ENCODE data around the gene TM7SF2.

Gene TM7SF2

GRCh38 chr11:65090628-65091027, 21.0 kb upstream of the TM7SF2 start:
- DNase-seq (ENCODE audit: low spot score), result no peak

DNA sequence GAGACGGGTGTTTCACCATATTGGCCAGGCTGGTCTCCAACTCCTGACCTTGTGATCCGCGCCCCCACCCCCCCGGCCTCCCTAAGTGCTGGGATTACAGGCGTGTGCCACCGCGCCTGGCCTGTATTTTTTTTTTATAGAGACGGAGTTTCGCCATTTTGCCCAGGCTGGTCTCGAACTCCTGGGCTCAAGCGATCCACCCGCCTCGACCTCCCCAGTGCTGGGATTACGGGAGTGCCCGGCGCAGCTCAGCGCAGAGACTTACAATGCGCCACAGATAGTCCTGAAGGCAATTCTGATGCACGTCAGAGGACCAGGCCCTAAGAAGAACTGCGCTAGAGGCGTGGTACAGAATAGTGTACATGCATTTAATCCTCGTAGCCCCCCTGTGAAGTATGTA, 16.2 kb upstream of the TM7SF2 start:
- DNase-seq (ENCODE audit: low spot score), result no peak

DNA sequence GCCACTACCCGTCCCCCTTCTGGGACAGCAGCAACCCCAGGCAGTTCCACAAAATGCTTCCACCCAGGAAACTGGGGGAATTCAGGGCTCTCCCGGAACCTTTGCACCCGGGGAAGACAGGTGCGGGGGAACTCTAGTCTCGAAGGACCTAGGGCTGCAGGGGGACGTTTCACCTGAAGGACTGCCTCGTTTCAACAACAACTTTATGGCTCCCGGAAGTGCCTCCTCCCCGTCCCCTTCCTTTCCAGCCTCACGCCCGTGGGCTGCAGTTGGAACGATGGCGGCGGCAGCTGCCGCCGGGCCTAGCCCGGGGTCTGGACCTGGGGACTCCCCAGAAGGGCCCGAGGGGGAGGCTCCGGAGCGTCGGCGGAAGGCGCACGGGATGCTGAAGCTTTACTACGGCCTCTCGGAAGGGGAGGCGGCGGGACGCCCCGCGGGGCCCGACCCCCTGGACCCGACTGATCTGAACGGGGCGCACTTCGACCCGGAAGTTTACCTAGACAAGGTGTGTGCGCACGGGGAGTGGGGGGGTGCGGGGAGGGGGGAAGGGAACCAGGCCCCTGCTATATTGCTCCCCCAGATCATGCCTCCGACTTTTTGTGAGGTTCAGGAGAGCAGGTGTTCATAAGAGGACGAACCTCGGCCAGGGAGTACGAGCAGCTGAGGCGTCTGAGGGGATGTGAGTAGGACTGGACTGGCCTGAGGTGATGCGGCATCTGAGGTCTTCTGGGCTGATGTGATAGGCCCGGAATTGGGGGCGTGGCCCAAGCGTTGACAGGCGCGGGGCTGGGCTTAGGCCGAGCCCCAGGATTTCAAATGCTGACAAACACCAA, 15.5 kb upstream of the TM7SF2 start, which contains the start of gene VPS51:
Gene VPS51, plus strand, starts transcription at position 241 of the 833 bp plus-strand sequence. Its CDS starts 37 bp downstream, at position 278.
- DNase-seq (ENCODE audit: low spot score), result peak; percentile 92

DNA sequence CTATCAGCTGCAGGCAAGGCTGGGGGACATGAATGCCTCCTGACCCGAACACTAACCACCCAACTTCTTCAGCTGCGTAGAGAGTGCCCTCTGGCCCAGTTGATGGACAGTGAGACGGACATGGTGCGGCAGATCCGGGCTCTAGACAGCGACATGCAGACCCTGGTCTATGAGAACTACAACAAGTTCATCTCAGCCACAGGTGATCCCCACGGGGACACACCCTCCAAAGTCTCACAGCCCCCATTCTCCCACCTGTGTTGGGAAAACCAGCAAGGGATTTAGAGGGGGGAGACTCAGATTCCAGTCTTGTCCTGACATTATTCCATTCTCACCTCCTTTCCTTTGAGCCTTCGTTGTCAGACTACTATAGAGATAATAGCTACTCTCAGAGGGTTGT, 14.7 kb upstream of the TM7SF2 start:
- no peak for DNase-seq (ENCODE audit: low spot score)

- DNase-seq (ENCODE audit: low spot score), result no peak
Observed at GRCh38 chr11:65100674-65101350, 10.9 kb upstream of the TM7SF2 start.

- DNase-seq (ENCODE audit: low spot score), result no peak
Observed at GRCh38 chr11:65102142-65103095, 9.3 kb upstream of the TM7SF2 start.

DNA sequence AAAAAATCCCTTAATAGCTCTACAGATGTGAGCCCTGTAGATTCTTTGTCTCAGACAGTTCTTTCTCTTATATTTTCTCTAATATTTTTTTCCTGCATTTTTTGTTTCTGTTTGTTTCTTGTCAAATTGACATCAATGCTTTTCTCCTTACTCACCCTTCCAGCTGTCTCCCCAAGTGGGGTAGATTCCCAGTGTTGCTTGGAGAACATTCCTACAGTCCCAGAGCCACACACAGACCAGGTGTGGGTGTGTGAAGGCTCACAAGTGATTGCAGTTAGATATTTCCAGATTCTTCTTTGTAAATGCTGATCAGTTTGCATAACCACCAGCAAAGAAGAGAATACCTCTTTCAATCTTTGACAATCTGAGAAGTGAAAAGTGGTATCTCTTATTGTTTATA, 8.2 kb upstream of the TM7SF2 start:
- DNase-seq (ENCODE audit: low spot score), result no peak

DNA sequence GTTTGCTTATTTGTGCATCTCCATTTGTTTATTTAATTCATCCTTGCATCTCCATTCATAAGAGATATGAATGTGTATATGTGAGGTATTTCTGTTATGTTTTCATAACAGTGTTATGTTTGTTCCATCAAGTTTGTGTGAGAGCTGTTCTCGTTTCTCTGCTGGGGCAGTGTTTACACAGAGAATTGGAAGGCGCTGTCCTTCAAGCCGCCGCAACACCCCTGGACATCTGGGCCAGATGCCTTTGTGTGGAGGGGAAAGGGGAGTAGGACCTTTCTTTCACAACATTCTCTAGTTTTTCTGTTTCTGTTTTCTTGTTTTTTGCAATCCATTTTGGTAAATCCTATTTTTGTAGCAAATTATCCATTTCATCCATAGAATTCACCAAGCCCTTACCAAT, 7.0 kb upstream of the TM7SF2 start:
- DNase-seq (ENCODE audit: low spot score), result no peak

DNA sequence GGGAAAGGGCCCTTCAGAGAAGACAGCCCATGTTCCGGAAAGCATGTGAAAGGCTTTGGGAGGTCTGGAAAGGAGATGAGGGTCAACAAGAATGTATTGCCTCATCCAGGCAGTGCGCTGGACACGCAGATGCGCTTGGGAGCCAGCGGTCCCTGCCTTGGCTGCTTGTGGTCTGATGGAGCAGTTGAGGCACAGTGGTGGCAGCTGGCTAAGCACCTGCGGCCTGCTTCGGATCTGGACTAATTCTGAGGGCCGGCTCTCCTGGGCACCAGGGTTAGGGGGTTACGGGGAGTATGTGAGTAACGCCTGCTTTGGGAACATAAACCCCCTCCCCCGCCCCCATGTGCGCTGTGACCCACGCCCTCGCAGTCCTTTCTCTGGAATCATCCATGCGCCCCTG, 4.6 kb upstream of the TM7SF2 start:
- no peak for DNase-seq (ENCODE audit: low spot score)

- DNase-seq (ENCODE audit: low spot score), result no peak
Observed at GRCh38 chr11:65107751-65108468, 3.8 kb upstream of the TM7SF2 start.

- DNase-seq (ENCODE audit: low spot score), result no peak
Observed at GRCh38 chr11:65108469-65109123, 3.1 kb upstream of the TM7SF2 start.

- DNase-seq (ENCODE audit: low spot score), result no peak
Observed at GRCh38 chr11:65109231-65110198, 2.2 kb upstream of the TM7SF2 start.

- peak; percentile 91 for DNase-seq (ENCODE audit: low spot score)
Observed at GRCh38 chr11:65110354-65110861, 1.3 kb upstream of the TM7SF2 start.

- no peak for DNase-seq (ENCODE audit: low spot score)
Observed at GRCh38 chr11:65111159-65111743, 421 bp upstream of the TM7SF2 start.

DNA sequence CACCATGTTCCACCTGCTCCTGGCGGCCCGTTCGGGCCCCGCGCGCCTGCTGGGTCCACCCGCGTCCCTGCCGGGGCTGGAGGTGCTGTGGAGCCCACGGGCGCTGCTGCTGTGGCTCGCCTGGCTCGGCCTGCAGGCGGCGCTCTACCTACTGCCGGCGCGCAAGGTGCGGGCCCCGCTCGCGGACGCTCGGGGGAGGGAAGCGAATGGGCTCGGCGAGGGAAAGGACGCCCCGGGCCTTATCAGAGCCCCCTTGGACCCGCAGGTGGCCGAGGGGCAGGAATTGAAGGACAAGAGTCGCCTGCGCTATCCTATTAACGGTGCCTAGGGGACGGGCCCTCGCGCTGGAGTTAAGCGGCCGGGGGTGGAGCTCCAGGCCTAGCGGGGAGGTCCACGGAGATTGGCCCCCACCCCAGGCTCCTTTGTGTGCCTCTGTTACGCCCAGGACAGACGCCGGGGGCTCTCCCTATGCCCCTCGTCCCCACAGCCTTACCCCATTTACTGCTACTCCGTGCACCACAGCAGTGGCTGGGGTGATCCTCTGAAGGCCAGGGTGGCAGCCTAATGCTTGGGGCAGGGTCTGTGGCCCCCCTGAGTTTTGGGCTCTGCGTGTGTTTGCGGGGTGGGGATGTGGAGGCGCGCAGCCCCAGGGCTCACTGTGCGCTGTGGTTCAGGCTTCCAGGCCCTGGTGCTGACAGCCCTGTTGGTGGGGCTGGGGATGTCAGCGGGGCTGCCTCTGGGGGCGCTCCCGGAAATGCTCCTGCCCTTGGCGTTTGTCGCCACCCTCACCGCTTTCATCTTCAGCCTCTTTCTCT, 1.1 kb downstream of the TM7SF2 start:
- no peak for DNase-seq (ENCODE audit: low spot score)

- DNase-seq (ENCODE audit: low spot score), result no peak
Observed at GRCh38 chr11:65113361-65113756, 1.7 kb downstream of the TM7SF2 start.

- no peak for DNase-seq (ENCODE audit: low spot score)
Observed at GRCh38 chr11:65113839-65114238, 2.2 kb downstream of the TM7SF2 start.

GRCh38 chr11:65114538-65115171, 3.0 kb downstream of the TM7SF2 start:
- no peak for DNase-seq (ENCODE audit: low spot score)

Data from cerebellar cortex (tissue), 1 donor.